CD4-positive, alpha-beta T cell treated with Interleukin-6 at 100 ng/mL for 8 hours (primary cell): ENCODE measurements around the gene CAPN3.

Source experiments
- DNase-seq: peaks from one replicate; pipeline ENCODE4 v3.0.0-alpha.2; 2020; ENCODE audit warnings: mixed read lengths, low spot score

CAPN3 gene

DNA sequence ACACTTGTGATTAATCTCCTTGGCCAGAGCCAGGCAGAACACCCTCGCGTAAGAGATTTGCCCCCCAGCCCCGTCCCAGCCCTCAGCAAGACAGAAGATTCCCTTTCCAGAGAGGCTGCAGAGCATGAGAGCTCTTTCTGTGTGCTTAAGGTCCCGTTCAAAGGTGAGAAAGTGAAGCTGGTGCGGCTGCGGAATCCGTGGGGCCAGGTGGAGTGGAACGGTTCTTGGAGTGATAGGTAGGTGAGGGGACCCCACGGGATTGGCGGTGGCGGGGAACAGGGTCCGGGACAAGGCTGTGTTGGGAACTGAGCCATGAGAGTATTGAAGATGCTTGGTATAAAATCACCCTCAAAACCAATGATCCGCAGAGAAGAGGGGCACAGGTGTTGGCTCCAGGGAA lies 34.8 kb downstream of the CAPN3 start:
- DNase-seq: no peak

DNA sequence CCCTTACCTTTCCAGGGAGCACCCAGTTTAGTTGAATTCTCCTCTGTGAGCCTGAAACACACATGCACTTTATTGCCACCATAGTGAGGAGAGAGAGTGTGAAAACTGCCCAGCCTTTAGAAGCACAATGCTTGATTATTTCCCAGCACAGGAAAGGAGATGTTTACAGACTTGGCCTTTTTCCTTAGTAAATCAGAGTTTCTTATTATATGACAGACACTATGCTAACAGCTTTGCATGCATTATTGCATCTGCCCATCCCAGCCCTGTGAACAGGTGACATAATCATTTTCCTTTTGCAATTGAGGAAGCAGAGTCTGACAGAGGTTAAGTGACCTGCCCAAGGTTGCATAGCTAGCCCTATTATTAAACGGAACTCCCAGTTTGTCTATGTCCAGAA lies 36.5 kb downstream of the CAPN3 start:
- DNase-seq: no peak

DNA sequence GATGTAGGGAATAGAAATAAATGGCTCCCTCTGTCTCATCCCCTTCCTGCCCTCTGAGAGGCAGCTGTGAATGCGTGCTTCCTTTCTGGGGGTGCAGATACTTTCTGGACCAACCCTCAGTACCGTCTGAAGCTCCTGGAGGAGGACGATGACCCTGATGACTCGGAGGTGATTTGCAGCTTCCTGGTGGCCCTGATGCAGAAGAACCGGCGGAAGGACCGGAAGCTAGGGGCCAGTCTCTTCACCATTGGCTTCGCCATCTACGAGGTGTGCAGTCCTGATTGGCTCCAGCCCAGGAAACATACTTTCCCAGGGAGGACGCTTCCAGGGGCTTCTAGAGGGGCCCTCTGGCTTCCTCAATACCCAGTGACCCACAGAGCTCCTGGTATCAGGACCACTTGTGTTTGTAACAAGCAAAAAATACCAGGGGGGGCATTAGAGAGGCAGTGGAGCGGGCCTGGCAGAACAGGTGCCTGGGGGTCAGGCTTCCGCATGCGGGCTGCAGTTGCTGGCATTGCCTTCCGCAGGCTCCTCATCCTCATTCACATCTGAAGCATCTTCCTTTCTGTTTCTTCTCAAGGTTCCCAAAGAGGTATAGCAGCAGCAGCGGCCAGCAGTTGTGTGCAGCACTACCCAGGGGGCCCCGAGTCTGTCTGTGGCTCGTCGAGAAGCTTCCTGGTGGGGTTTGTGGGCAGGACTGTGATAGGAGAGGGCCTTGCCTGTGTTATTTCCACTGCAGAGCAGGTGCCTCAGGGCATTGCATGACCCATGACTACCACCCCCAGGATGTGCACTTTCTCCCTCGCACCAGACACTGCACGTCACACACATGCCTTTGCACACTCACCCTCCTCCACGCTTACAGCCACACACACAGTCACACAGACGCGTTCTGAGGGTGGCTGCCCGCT lies 42.5 kb downstream of the CAPN3 start:
- no peak for DNase-seq

DNA sequence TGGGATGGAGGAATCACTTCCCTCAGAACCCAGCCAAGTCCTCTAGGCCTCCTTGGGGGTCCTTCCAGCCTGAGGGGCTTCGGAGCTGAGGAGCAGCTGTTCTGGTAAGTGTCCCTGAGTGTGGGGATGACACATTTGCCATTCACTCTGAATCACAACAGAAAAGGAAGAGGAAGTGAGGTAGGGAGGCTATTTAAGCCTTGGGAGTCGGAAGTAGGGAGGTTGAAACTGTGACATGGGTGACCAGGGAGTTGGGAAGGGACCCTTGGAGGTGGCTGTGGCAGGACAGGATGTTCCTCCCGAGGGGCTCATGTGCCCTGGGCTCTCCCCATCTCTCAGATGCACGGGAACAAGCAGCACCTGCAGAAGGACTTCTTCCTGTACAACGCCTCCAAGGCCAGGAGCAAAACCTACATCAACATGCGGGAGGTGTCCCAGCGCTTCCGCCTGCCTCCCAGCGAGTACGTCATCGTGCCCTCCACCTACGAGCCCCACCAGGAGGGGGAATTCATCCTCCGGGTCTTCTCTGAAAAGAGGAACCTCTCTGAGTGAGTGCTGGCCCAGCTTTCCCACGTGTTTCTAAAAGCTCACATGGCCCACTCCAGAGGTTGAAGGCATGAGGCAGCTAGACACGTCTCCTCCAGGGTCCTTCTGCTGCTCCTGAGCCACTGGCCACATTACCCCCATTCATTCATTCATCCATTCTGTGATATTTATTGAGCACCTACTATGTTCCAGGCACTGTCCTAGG lies 43.3 kb downstream of the CAPN3 start:
- DNase-seq: no peak

DNA sequence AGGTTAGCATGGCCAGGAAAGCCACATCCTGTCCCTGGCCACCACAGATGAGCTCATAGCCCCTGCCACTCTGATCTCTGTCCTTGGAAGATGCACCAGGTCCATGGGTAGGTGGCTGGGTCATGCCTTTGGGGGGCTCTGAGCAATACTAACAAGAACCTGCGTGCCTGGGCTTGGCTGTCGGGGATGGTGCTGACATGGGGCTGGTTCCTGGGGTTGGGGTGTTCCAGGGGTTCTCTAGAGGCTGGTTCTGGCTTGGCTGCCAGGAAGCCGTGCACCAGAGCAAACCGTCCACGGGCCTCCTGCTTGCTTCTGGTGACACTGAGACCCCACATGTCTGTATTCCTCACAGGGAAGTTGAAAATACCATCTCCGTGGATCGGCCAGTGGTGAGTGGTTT lies 44.1 kb downstream of the CAPN3 start:
- no peak for DNase-seq

DNA sequence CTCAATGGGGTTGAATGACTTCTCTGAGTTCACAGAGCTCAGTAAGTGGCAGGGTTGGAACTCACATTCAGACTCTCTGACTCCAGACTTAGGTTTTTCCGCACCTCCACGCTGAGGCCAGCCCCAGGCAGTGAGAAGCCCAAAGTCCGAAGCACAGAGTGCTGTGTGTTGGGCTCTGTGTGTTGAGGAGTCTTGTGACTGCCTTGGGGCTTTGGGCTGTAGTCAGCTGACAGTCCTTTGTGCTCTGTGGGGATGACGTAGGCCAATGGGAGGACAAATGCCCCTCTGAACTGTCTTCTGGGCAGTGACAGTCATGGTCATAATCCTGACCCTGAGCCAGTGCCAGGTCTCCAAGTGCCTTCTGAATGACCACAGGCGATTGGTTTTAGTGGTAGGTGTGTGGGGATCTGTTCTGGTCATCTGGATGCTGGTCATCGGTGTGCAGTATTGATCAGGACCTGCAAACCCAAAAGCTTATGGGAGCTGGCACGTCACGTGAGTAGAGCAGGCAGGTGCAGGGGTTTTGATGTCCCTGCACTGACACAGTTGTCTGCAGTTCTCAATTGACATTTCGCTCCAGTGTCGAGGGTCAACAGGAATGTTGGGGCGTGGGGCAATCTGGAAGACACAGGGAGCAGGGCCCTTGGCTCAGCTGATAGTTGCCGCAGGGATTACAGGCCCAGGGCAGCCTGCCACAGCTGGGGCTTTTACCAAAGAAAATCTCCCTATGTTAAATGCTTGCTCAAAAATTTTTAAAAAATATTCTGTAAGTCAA lies 45.3 kb downstream of the CAPN3 start:
- no peak for DNase-seq

DNA sequence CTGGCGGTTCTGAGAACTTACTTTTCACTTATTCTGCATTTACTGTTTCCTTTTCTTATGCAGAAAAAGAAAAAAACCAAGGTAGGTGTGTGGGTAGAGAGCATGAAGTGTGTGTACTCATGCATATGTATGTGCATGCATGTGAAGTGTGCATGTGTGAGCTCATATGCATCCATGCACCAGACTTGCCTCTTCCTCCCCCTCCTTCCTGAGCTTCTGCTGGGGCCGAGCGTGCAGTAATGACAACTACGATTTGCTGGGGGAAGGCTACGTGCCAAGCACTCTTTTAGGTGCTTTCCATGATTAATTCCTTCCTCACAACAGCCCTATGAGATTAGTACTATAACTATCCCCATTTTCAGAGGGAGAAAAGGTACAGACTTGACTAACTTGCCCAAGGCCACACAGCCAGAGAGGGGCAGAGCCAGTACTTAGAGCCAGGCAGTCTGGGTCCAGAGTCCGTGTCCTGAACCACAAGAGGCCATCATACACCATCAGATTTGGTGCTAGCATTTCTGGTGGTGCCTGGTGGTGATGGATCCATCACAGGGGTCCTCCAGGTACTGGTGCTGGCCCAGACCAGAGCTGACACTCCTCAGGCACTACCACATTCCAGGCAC lies 46.7 kb downstream of the CAPN3 start:
- no peak for DNase-seq

DNA sequence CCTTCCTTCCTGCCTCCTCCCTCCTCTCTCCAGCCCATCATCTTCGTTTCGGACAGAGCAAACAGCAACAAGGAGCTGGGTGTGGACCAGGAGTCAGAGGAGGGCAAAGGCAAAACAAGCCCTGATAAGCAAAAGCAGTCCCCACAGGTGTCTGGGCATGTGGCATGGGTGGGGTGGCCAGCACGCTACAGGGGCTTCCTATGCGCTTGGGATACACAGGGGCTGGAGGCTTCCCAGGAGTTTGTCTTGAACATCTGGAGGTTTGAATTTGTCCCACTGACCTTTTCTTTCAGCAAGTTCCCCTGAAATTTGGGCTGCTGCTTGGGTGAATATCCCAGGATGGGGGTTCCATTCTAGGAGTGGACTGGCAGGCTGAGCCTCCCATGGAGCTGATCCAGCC lies 48.9 kb downstream of the CAPN3 start:
- no peak for DNase-seq

DNA sequence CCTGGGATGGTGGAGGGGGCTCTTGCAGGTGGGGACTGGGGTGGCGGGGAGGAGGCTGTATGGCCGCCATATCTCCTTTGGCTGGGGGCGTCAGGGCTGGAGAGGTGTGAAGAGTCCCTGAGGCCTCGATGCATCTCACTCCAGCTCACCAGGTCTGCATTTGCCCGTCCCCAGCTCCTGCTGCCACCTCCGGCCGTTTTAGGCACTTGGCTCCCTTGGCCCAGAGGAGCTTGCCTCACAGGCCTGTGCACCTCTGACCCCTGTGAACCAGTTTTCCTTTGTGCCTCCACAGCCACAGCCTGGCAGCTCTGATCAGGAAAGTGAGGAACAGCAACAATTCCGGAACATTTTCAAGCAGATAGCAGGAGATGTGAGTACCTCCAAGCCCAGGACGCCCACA lies 49.7 kb downstream of the CAPN3 start:
- DNase-seq: no peak

DNA sequence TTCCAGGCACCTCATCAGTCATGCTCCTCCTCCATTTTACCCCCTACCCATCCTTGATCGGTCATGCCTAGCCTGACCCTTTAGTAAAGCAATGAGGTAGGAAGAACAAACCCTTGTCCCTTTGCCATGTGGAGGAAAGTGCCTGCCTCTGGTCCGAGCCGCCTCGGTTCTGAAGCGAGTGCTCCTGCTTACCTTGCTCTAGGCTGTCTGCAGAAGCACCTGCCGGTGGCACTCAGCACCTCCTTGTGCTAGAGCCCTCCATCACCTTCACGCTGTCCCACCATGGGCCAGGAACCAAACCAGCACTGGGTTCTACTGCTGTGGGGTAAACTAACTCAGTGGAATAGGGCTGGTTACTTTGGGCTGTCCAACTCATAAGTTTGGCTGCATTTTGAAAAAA lies 52.6 kb downstream of the CAPN3 start:
- no peak for DNase-seq

DNA sequence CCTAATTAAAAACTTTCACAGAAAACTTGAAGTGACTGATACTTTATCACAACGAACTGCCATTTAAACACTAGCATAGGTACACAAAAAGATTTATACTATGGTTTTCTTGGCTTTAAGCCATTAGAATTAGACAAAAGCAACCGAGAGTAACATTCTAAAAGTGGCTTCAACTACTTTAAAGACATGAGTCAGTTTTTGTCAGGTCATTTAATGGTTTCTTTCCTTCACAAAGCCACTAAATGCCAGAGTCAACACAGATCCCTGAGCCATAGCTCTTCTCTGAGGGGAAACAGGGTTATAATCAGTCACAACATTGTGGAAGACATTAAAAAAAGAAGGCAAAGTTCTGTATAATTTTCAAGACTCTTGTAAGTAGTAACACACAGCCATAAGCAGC lies 54.6 kb downstream of the CAPN3 start:
- DNase-seq: no peak

DNA sequence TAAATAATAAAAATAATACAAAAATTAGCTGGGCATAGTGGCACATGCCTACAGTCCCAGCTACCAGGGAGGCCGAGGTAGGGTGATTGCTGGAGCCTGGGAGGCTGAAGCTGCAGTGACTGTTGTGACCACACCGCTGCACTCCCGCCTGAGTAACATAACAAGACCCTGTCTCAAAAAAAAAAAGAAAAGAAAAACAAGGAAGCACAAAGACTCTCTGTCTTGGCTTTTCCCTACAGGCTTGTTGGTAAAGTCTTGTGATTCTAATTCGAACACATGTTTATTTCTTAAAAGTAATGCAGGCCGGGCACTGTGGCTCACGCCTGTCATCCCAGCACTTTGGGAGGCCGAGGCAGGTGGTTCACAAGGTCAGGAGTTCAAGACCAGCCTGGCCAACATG lies 60.1 kb downstream of the CAPN3 start:
- no peak for DNase-seq

DNA sequence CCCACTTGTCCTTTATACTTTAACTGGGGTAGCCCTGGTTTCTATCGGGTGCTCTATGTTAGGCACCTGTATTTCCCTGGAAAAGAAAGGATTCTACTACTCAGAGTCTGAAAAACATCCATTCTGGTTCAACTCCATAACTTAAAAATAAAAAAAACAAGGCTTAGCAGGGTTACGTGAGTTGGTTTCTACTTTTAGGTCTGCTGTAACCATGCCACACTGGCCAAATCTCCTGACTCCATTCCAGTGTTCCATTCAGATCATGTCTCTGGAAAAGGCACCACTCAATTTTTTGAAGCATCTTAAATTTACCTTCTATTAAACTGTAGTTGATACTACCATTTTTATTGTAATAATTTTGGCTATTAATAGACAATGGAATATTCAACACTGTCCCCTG lies 62.1 kb downstream of the CAPN3 start:
- no peak for DNase-seq

DNA sequence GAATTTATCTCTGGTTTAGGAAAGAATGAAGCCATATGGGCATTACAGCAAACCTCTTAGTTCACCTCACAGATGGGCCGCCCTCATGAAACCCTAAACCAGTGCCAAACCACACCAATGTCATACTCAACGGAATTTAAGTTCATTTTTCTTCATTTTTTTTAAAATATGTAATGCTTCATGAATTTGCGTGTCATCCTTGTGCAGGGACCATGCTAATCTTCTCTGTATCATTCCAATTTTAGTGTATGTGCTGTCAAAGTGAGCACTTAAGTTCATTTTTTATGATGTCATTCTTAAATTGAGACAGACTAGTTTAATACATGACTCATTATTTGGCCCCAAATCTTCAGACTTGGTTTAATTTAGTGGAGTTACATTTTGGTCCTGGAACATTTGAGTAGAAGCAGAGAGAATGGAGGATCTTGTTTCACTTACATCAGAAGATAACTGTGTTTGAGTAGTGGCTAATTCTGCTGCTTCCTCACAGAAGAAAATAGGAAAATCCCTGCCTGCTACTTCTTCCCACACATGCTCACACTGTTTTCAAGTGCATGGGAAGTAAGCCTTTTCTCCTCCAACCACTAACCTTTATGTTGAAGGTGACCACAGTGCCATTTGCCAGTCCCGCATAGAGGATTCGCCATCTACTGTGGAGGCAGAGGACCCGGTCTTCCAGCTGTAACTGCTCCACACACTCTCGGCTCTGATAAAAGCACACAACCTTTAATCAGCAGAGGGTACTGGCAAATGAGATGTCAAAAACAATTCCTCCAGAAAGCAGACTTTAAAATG lies 68.3 kb downstream of the CAPN3 start:
- no peak for DNase-seq

DNA sequence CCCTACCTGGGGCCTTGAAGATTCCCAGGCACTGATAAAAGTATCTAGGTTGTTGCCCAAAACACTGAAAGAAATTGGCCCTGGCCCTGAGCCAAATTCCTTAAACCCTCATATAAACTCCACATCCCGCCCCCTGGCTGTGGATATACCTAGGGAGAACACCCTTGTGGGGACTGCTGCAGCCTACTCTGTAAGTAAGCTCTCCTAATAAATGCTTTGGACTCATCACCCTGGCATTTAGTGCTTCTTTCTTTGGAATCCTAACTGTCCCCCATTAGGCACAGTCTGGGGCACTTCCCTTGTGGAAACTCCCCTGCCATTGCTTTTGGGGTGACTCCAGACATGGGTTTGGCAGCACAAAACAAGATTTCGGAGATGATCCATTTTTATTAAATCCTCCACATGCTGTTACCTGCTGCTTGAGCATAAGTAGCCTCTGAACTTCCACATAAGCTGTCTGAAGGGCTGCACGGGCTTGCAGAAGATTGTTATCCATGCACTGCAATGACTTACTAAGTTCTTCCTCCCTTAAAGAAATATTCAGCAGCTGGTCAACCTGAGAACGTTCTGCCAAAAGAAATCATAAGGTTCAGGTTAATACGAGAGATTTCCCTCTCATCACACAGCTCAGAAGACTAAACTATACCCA lies 85.2 kb downstream of the CAPN3 start:
- no peak for DNase-seq

DNA sequence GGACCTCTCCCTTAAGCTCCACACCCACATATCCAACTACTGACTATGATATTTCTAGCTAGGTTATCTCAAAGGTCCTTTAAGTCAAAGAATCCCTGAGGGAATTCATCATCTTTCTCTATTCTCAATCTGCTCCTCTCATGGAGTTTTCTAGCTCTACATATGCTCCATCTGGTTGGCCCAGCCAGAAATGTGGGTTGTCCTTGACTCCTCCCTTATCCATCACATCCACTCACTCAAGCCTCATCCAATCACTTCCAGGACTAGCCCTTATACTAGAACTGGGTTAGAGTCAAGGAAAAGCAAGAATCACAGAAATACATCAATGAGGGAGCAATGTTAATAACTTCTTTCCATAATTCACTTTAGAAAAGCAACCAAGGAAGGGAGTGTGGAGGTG lies 86.2 kb downstream of the CAPN3 start:
- no peak for DNase-seq

DNA sequence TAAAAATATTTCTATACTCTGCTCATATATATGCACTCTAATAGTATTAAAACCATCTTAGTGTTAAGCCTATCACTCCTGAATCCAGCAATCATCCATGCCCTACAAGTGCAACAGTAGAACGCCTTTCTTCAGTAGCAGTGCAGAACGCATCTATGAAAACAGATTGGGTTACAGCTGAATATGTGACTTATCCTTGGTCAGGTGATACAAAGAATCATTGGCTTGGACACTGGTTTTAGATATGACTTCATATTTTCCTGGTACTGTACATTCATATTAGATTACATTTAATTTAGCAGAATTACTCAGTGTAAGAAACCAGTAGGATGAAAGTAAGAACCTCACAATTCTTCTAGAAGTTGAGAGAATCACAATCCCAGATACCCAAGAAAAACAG lies 88.3 kb downstream of the CAPN3 start:
- no peak for DNase-seq

DNA sequence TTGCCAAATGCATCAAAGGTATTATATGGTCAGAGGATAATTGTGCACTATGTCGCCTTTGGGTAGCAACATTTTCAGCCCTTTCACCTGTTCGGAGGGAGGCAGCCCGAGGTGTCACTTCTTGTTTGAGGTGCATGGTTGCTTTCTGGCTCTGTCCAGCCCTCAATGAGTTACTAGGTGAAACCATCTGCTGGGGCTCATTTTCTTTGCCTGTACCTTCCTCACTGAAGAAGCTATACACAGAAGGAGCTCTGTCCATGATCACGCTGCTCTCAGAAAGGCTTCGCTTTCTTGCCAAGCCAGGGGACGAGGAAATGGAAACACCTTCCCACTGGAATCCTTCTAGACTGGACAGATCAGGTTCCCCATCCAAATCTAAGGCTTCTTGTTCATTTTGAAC lies 89.0 kb downstream of the CAPN3 start:
- no peak for DNase-seq

DNA sequence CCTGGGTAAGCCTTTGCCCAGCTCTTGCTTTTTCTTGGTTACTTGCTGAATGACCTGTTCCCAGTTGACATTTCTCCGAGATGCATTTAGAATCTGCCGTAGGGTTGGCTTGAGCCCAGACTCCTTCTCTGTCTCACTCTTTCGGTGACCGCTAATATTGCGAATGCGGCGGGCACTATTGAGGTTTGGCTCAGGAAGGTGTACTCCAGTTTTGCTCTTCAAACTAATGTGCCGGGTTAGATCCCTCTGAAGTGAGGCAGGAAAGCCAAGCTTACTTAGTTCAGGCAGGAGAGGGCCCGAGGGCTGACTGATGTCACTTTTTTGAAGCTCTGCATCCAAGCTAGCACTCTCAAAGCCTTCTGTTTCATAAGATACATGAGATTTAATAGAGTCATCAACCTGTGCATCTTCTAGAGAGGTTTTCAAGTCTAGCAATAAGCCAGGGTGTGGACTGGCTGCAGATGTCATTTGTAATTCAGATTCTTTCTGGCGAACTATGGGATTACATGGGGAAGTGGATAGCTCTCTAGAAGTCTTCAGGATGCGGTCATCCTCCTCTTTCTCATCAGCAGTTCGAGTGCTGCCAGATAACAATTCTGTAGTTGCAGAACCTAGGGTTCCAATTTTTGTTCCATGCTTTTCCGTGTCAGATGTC lies 90.6 kb downstream of the CAPN3 start:
- DNase-seq: no peak

DNA sequence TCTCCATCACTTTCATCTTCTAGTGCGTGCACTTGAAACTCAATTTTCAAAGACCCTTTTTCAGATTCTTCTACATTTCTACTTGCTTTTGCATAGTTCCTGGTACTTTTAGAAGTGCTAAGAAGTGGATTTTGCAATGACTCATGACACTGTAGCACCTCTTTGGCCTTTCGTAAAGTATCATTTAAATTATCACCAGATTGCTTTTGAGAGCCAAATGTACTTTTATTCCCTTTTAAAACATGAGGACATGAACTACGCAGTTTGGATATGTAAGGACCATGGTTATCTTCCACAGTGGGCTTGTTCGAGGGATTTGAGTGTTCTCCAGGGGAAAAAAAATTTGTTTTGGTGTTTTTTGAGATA lies 91.1 kb downstream of the CAPN3 start:
- DNase-seq: no peak

DNA sequence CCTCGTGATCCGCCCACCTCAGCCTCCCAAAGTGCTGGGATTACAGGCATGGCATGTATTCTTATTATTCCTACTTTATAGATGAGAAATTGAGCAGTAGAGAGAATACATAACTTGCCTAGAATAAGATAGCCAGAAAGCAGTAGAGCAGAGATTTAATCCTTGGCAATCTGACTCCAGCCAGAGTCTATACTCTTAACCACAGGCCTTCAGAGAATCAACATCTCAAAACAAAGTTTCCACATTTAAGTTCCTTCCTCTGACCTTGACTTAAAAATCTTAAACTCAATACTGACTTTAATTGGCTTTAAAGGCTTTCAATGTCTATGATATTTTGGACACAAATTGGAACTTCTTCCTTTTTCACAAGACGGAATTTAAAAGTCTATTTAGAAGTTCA lies 94.5 kb downstream of the CAPN3 start:
- DNase-seq: no peak
